HuH-7.5 (cell line): ENCODE measurements around the gene CFAP126.
"Not testable (repeated sequence)": the region's sequence is repeated elsewhere in the genome, so short reads cannot be mapped to it uniquely, and the experiment has no call there.

Source experiments
- DNase-seq: peaks from one replicate; pipeline ENCODE4 v3.0.0; 2011; ENCODE audit warnings: low spot score

The CFAP126 gene

GRCh38 chr1:161381707-161382106 lies 14.0 kb upstream of the CFAP126 start:
- DNase-seq = no peak

- DNase-seq = no peak
These were observed 11.4 kb upstream of the CFAP126 start for GRCh38 chr1:161379071-161379470.

- DNase-seq = no peak
These were observed 10.3 kb upstream of the CFAP126 start for GRCh38 chr1:161378014-161378413.

GRCh38 chr1:161374373-161374772 lies 6.7 kb upstream of the CFAP126 start:
- DNase-seq = no peak

- no peak for DNase-seq
These were observed 5.8 kb upstream of the CFAP126 start for GRCh38 chr1:161373442-161373841.

- DNase-seq = no peak
These were observed 2.5 kb downstream of the CFAP126 start for GRCh38 chr1:161365207-161365606.

- DNase-seq = no peak
These were observed 3.3 kb downstream of the CFAP126 start for GRCh38 chr1:161364332-161364731.

GRCh38 chr1:161359291-161359690 lies 8.4 kb downstream of the CFAP126 start:
- no peak for DNase-seq

GRCh38 chr1:161357073-161357472 lies 10.6 kb downstream of the CFAP126 start:
- DNase-seq = no peak

- no peak for DNase-seq
These were observed 16.2 kb downstream of the CFAP126 start for GRCh38 chr1:161351482-161351881.

GRCh38 chr1:161350671-161351070 lies 17.0 kb downstream of the CFAP126 start:
- DNase-seq = no peak

GRCh38 chr1:161342821-161343220 lies 24.9 kb downstream of the CFAP126 start:
- DNase-seq = no peak

GRCh38 chr1:161342177-161342576 lies 25.5 kb downstream of the CFAP126 start:
- no peak for DNase-seq

GRCh38 chr1:161335796-161336195 lies 31.9 kb downstream of the CFAP126 start:
- DNase-seq = no peak

- DNase-seq = no peak
These were observed 34.5 kb downstream of the CFAP126 start for GRCh38 chr1:161333166-161333565.

GRCh38 chr1:161330346-161330745 lies 37.3 kb downstream of the CFAP126 start:
- DNase-seq = no peak

GRCh38 chr1:161324020-161324419 lies 43.7 kb downstream of the CFAP126 start:
- no peak for DNase-seq

GRCh38 chr1:161315841-161316674 lies 51.6 kb downstream of the CFAP126 start:
- not testable (repeated sequence) for DNase-seq
